NCI-H774 (cell line): ENCODE data around the gene TTLL11.

Experiments
- DNase-seq: peaks from one replicate; lab custom pipeline; 2025; lab: John Stamatoyannopoulos, UW

Gene TTLL11

GRCh38 chr9:121773286-121773953, 319.7 kb downstream of the TTLL11 start:
- no peak for DNase-seq

DNA sequence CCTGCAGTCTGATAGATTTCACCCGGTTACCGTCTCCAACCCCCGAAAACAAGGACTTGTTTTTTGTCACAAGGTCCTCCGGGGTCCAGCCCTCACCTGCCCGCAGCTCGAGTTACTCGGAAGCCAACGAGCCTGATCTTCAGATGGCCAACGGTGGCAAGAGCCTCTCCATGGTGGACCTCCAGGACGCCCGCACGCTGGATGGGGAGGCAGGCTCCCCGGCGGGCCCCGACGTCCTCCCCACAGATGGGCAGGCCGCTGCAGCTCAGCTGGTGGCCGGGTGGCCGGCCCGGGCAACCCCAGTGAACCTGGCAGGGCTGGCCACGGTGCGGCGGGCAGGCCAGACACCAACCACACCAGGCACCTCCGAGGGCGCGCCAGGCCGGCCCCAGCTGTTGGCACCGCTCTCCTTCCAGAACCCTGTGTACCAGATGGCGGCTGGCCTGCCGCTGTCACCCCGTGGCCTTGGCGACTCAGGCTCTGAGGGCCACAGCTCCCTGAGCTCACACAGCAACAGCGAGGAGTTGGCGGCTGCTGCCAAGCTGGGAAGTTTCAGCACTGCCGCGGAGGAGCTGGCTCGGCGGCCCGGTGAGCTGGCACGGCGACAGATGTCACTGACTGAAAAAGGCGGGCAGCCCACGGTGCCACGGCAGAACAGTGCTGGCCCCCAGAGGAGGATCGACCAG, 320.4 kb downstream of the TTLL11 start:
- DNase-seq = no peak
